Immature natural killer cell (primary cell): ENCODE results near the gene RTN4R. TPM values are rescaled to one million over a fixed set of nuclear protein-coding genes. Genes with fewer than 3 reads are reported as not detected.

Experiments used
- polyA plus RNA-seq, 3 donors: library from polyadenylated mRNA; unstranded; fragments of 300-500 nt; fragmentation: Illumina TruSeq; gene quantifications; one replicate each; pipeline ENCODE4 v1.2.3, GENCODE V29; 2021

Gene RTN4R
- polyA plus RNA-seq, 3 donors from 2014 or later = 1.1 to 3.9 (median 2.2) TPM

Other genes with a start within 250 kb of the RTN4R start
- 10 to 100 TPM; 43.3 to 68.6 (median 56.6) TPM for gene TANGO2, start 247.2 kb downstream of the RTN4R start, polyA plus RNA-seq
- gene DGCR8, start 188.1 kb downstream of the RTN4R start, polyA plus RNA-seq = 1 to 10 TPM in 2 of 3 donors, under 1 TPM in 1; 0.83 to 5.4 (median 1.4) TPM
- 100 to 1,000 TPM in 1 of 3 donors, 10 to 100 TPM in 2; 90.4 to 111 (median 92.4) TPM for gene RANBP1, start 152.2 kb downstream of the RTN4R start, polyA plus RNA-seq
- gene TRMT2A, start 151.1 kb downstream of the RTN4R start, polyA plus RNA-seq = 10 to 100 TPM; 22.7 to 33.7 (median 27.6) TPM
- 1 to 10 TPM in 1 of 3 donors, under 1 TPM in 2; 0.54 to 3.7 (median 0.79) TPM for gene ZDHHC8, start 136.5 kb downstream of the RTN4R start, polyA plus RNA-seq
- under 1 TPM in 1 of 3 donors, not detected in 2; 0.66 TPM for gene CCDC188, start 117.3 kb downstream of the RTN4R start, polyA plus RNA-seq
- gene DGCR6L, start 51.7 kb upstream of the RTN4R start, polyA plus RNA-seq = 100 to 1,000 TPM; 143 to 160 (median 147) TPM
- gene ZNF74, start 125.8 kb upstream of the RTN4R start, polyA plus RNA-seq = 10 to 100 TPM in 1 of 3 donors, 1 to 10 TPM in 2; 2.0 to 16.8 (median 6.7) TPM
- gene SCARF2, start 169.5 kb upstream of the RTN4R start, polyA plus RNA-seq = under 1 TPM in 1 of 3 donors, not detected in 2; 0.48 TPM
- gene KLHL22, start 227.5 kb upstream of the RTN4R start, polyA plus RNA-seq = 10 to 100 TPM; 12.8 to 26.3 (median 26.1) TPM
- 10 to 100 TPM; 12.1 to 91.3 (median 23.0) TPM for gene MED15, start 239.3 kb upstream of the RTN4R start, polyA plus RNA-seq